KOPT-K1 (cell line): Measurements from ENCODE around the gene POLR3GL.
A peak's percentile ranks its signal among the peaks of the same experiment; 100 is the strongest.

Source experiments
- H3K27ac ChIP-seq: fragments of 200-600 bp; sonication (generic); 2 replicates; pipeline ENCODE4 v1.5.1; 2016; ENCODE audit warnings: antibody characterized with exemption, mild to moderate bottlenecking, low read depth, low read length; ENCODE audit not compliant: poor library complexity, severe bottlenecking
- H3K36me3 ChIP-seq: fragments of 200-600 bp; sonication (generic); 2 replicates; pipeline ENCODE4 v1.5.1; 2017; ENCODE audit warnings: antibody characterized with exemption, mild to moderate bottlenecking, low read length, moderate library complexity; ENCODE audit not compliant: insufficient read depth
- H3K9me3 ChIP-seq: fragments of 200-600 bp; sonication (generic); 2 replicates; pipeline ENCODE4 v1.5.1; 2017; ENCODE audit warnings: antibody characterized with exemption, low read length, mild to moderate bottlenecking; ENCODE audit not compliant: insufficient read depth, poor library complexity, severe bottlenecking

Gene POLR3GL

GRCh38 chr1:145988773-145989172, 24.3 kb downstream of the POLR3GL start:
- H3K9me3 ChIP-seq = no peaks in the 10 kb centered on the region
- peaks cover 14% of the 10 kb centered on the region for H3K36me3 ChIP-seq
- no peak overlapping the region for H3K27ac ChIP-seq

GRCh38 chr1:145990249-145990855, 25.9 kb downstream of the POLR3GL start:
- peaks cover 29% of the 10 kb centered on the region for H3K36me3 ChIP-seq
- no peaks in the 10 kb centered on the region for H3K9me3 ChIP-seq
- no peak overlapping the region for H3K27ac ChIP-seq

- H3K27ac ChIP-seq = no peak overlapping the region
- H3K9me3 ChIP-seq = no peaks in the 10 kb centered on the region
These were observed 27.4 kb downstream of the POLR3GL start for GRCh38 chr1:145991735-145992412.

GRCh38 chr1:145992502-145992936, 28.0 kb downstream of the POLR3GL start:
- Histone ChIP-seq H3K36me3 (peaks cover 29% of the 10 kb centered on the region), H3K27ac (no peak overlapping the region)

More at GRCh38 chr1:145991735-145992412, 27.4 kb downstream of the POLR3GL start:
- peaks cover 29% of the 10 kb centered on the region for H3K36me3 ChIP-seq

GRCh38 chr1:145992958-145993617, 28.6 kb downstream of the POLR3GL start:
- no peaks in the 10 kb centered on the region for H3K9me3 ChIP-seq
- peaks cover 29% of the 10 kb centered on the region for H3K36me3 ChIP-seq
- no peak overlapping the region for H3K27ac ChIP-seq

More at GRCh38 chr1:145992502-145992936, 28.0 kb downstream of the POLR3GL start:
- no peaks in the 10 kb centered on the region for H3K9me3 ChIP-seq

GRCh38 chr1:145993618-145994390, 29.3 kb downstream of the POLR3GL start:
- Histone ChIP-seq H3K27ac (no peak overlapping the region), H3K36me3 (peaks cover 29% of the 10 kb centered on the region), H3K9me3 (no peaks in the 10 kb centered on the region)

GRCh38 chr1:145994391-145995120, 30.1 kb downstream of the POLR3GL start:
- Histone ChIP-seq H3K27ac (peak overlapping the region; percentile 90), H3K9me3 (no peaks in the 10 kb centered on the region)

GRCh38 chr1:145995148-145995881, 30.8 kb downstream of the POLR3GL start:
- Histone ChIP-seq H3K9me3 (no peaks in the 10 kb centered on the region), H3K27ac (peak overlapping the region; percentile 90), H3K36me3 (peaks cover 29% of the 10 kb centered on the region)

More at GRCh38 chr1:145994391-145995120, 30.1 kb downstream of the POLR3GL start:
- H3K36me3 ChIP-seq = peaks cover 29% of the 10 kb centered on the region

- Histone ChIP-seq H3K27ac (peak overlapping the region; percentile 90), H3K9me3 (no peaks in the 10 kb centered on the region), H3K36me3 (peaks cover 29% of the 10 kb centered on the region)
These were observed 31.5 kb downstream of the POLR3GL start for GRCh38 chr1:145995964-145996432.

- H3K27ac ChIP-seq = peak within 1 kb of the TSS; percentile 90
- peaks cover 29% of the 10 kb centered on the region for H3K36me3 ChIP-seq
- H3K9me3 ChIP-seq = no peaks in the 10 kb centered on the region
These were observed 32.0 kb downstream of the POLR3GL start, which contains the start of gene TXNIP for GRCh38 chr1:145996433-145997015. Gene TXNIP (minus strand): TSS chr1:145996579. CDS start chr1:145996266, 313 bp downstream.

GRCh38 chr1:145997016-145997717, 32.7 kb downstream of the POLR3GL start:
- Histone ChIP-seq H3K27ac (peak overlapping the region; percentile 90), H3K9me3 (no peaks in the 10 kb centered on the region), H3K36me3 (peaks cover 29% of the 10 kb centered on the region)

- Histone ChIP-seq H3K9me3 (no peaks in the 10 kb centered on the region), H3K27ac (peak overlapping the region; percentile 90), H3K36me3 (peaks cover 26% of the 10 kb centered on the region)
These were observed 33.2 kb downstream of the POLR3GL start for GRCh38 chr1:145997718-145998023.
